Medulla oblongata (tissue), 1 donor: ENCODE measurements around the gene FBXO21.

Experiments used
- DNase-seq: peaks from one replicate; pipeline ENCODE4 v3.0.0-alpha.2; 2015; ENCODE audit errors: extremely low spot score

FBXO21 gene

DNA sequence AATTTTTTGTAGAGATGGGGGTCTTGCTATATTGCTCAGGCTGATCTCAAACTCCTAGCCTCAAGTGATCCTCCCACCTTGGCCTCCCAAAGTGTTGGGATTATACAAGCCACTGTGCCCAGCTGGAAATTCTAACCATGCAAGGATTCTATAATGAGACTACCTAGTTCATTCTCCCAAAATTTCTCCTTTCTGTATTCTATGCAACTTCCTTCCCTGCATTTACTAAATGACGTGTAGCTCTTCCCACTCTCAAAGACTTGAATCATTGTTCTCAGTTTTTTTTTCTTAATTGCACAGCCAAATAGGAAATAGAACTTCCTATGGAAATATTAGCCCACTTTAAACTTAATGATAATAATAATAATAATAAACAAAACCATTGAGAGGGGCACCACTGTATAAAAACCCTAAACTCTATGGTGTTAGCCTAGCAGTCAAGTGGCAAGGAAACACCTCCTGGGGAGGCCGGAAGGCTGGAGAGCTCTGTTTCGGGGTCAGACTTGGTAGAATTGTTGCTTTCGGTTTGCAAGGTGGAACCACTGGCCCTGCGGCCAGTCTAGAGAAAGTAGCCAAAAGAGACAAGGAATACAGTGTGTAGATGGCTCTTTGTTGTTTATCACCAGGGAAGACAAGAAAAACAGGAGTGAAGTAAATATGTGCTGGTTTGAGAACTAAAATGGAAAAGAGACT is 51.1 kb downstream of the FBXO21 start:
- no peak for DNase-seq

DNA sequence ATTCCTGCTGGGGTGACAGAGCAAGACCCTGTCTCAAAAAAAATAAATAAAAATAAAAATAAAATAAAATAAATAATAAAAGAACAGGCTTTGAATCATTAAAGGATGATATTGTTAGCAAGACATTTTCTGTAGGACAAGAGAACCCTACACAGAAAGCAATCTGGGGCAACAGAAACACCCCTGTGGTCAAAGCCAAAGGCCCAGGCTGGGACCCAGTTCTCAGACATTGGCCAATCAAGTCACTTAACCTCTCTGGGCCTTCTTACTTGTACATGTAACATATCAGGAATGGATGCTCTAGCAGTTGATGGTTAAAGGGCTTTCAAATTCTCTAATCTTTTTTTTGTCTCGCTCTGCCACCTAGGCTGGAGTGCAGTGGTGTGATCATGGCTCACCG is 55.5 kb downstream of the FBXO21 start:
- DNase-seq = no peak

DNA sequence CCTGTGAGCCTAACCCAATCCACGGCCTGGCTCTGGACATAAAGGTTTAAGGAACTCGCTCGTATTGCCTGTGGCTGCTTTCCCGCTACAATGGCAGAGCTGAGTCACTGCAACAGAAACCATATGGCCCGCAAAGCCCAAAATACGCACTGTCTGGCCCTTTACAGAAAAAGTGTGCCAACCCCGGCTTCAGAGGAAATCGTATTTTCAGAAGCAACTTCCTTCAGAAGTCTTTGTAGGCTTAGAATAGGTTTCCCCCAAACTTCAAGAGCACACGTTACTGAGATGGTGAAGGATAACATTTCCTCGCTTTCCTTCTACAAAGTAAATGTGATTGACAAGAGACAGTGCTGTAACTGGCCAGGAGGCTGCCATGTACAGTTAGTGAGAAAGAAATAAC is 56.2 kb downstream of the FBXO21 start:
- no peak for DNase-seq

DNA sequence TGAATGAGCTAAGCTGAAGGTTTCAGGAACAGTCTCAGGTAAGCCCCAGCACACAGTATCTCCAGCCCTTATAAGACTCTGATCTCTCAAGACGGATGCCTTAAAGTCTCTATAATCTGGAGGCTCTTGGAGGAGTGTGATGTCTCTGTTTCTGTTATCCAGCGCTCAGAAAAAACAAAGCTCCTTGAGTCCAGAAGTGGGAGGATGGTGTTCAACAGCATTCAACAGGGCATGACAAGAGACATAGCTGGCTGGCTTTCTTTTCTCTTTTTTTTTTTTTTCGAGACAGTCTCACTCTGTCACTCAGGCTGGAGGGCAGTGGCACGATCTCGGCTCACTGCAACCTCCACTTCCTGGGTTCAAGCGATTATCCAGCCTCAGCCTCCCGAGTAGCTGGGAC is 59.5 kb downstream of the FBXO21 start:
- DNase-seq = no peak

GRCh38 chr12:117129391-117129790 is 60.9 kb downstream of the FBXO21 start:
- no peak for DNase-seq

GRCh38 chr12:117127933-117128823 is 62.1 kb downstream of the FBXO21 start:
- no peak for DNase-seq

DNA sequence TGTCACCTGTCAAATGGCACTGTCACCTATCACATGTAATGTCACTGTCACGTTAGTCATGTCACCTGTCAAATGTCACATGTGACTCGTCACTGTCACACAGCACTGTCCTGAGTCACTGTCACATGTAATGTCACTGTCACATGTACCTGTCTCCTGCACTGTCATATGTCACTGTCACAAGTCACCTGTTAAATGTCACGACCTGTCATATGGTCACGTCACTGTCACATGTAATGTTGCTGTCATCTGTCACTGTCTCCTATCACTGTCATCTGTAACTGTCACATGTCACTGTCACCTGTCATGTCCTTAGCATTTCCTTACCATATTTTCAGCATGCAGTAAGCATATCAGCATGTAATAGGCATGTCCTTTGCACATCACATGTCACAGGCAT is 63.9 kb downstream of the FBXO21 start:
- DNase-seq = no peak

GRCh38 chr12:117125767-117126166 is 64.5 kb downstream of the FBXO21 start:
- DNase-seq = no peak

DNA sequence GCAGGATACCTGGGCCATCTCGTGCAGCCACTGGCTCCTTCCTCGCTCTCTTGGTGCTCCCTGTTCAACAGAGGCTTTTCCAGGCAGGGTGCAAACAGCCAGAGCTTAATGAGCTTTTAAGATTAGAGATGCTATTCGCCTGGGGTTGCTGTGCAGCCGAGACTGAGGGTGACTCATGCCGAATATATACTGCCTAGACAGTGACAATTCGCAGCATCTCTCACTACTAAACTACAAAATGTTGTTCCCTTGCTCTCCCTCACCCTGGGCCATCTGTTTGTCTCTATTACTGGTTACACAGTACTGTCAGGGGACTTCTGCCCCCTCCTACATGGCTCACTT is 65.0 kb downstream of the FBXO21 start:
- no peak for DNase-seq

GRCh38 chr12:117124421-117125271 is 65.6 kb downstream of the FBXO21 start:
- DNase-seq = no peak

- no peak for DNase-seq
Observed at GRCh38 chr12:117121441-117121840, 68.8 kb downstream of the FBXO21 start.

GRCh38 chr12:117120787-117121186 is 69.5 kb downstream of the FBXO21 start:
- no peak for DNase-seq

DNA sequence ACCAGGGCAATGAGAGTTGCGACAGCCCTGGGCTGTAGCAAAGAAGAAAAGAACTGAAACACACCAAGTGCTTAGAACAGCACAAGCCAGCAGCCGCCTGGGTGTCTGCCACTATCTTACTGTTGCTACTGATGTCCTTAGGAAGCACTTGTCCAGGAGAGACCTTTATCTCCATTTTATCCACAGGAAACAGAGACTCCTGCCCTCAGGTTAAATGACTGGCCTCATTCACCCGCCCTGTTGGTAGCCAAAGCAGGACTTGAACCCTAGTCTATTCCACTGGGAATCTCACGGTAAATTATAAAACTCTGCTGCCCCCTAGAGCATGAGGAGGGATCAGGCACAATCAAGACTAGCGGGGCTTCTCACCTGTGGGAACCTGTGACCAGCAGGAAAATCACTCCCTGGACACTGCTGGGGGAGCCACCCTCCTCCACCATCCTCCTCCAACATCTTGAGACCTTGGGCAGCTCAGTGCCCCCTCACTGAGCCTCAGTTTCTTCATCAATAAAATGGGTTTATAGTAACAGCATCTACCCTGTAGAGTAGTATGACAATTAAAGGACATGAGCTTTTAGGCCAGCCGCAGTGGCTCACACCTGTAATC is 70.6 kb downstream of the FBXO21 start:
- no peak for DNase-seq

DNA sequence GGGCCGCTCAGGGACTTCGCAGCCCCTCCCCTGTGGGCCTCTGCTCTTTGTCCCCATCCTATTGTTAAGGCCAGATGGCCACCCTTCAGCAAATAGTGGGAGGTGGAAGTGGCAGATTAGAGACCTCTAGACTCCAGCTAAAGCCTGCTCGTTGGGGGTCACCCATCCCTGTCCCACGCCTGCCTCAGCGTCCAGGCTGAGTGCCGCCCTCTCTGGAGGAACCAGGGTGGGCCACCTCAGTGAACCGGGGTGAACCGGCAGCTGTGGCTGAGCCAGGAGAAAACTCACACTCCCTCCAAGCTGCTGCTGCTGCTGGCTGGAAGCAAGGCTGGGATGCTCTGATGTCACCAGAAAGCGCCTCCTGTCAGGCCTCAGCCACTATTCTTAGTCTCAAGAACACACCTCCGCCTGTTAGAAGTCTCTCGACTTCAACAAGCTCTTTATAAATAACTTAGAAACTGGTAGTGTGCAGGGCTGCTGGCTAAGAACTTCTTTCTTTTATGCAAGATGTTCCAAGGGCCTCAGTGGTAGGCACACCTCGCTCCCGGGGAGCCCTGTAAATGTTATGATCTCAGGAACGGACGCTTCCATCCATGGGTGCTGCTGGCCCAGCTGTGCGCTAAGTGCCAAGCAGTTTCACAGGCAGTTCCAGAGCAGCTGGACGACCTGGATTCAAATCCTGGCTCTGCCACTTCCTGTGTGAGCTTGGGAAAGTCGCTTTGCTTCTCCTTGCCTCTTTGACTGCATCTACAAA is 71.3 kb downstream of the FBXO21 start:
- DNase-seq = no peak

DNA sequence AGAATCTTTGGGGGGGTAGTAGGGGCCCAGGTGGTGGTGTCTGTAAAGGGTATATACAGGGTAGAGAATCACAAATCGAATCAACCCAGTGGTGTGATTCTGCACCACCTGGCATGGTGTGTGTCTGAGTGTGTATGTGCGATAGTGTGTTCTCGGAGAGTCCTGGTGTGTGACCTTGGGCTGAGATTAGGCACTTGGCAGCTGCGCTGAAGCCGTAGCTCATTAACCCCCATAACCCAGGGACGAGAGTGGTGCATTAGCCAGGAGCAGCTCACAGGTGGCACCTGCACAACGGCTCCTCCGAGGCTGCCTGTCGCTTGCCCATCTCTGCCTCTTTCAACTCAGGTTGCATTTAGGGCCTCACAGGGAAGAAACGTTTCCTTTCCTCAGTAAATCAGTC is 75.5 kb downstream of the FBXO21 start:
- no peak for DNase-seq

- no peak for DNase-seq
Observed at GRCh38 chr12:117113231-117113630, 77.0 kb downstream of the FBXO21 start.

- DNase-seq = no peak
Observed at GRCh38 chr12:117111821-117112595, 78.3 kb downstream of the FBXO21 start.

DNA sequence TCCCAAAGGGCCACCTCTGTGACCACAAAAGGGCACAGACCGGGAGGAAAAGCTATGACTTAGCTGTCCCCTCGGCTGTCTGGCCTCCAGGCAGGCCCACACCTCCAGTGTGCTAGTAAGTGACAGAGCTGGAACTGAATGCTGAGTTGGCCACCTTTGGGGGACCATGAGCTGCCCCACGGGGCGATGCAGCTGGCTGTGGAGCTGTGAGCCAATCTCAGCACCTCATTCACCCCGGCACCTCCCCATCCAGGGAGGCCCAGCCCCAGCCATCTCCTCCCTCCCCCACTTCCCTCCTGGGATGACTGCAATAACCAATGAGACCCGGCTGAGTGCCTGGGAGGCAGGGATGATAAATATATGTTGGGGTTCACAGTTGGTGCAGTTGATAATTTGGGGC is 78.9 kb downstream of the FBXO21 start:
- DNase-seq = no peak

- no peak for DNase-seq
Observed at GRCh38 chr12:117109943-117110635, 80.2 kb downstream of the FBXO21 start.

DNA sequence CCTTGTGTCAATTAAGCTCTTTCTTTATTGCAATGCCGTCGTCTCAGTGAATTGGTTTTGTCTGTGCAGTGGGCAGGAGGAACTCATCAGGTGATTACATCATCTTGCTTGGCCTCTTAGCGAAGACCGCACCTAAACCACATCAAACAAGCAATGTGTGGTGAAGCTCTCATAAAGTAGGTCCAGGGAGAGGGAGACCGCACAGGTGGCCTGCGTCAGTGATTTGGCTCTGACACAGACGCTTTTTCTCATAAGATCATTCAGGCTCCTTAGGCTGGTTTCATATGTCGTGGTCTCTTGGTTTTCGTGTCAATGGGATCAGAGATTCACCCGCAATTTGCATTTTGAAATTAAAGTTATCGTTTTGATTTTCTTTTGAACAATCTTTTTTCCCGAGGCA is 84.4 kb downstream of the FBXO21 start:
- DNase-seq = no peak
